GM12865 (cell line): ENCODE results near the gene PITPNM3.
A peak's percentile ranks its signal among the peaks of the same experiment; 100 is the strongest.

Experiments
- DNase-seq: peaks from one replicate; pipeline ENCODE4 v3.0.0; 2010; ENCODE audit warnings: low read depth
- H3K4me3 ChIP-seq: 2 replicates; pipeline ENCODE4 v1.5.1; 2011; ENCODE audit warnings: mild to moderate bottlenecking, low read depth, low read length, control low read depth
- CTCF ChIP-seq: IDR thresholded peaks from 2 replicates; pipeline ENCODE4 v1.5.1; 2011; ENCODE audit warnings: low read length, control low read depth, low read depth, inconsistent platforms; ENCODE audit not compliant: insufficient read depth; ENCODE audit errors: missing control alignments

PITPNM3 gene

GRCh38 chr17:6498356-6498755, 58.0 kb downstream of the PITPNM3 start:
- no peak overlapping the region for H3K4me3 ChIP-seq
- DNase-seq: no peak
- no peak for TF ChIP-seq CTCF

- no peak for TF ChIP-seq CTCF
- DNase-seq: no peak
- no peak overlapping the region for H3K4me3 ChIP-seq
Measured at GRCh38 chr17:6497496-6498221, 58.7 kb downstream of the PITPNM3 start.

- H3K4me3 ChIP-seq: no peak overlapping the region
- TF ChIP-seq CTCF: no peak
- DNase-seq: no peak
Measured at GRCh38 chr17:6496640-6497441, 59.5 kb downstream of the PITPNM3 start.

- no peak overlapping the region for H3K4me3 ChIP-seq
- TF ChIP-seq CTCF: no peak
- peak; percentile 28 for DNase-seq
Measured at GRCh38 chr17:6496116-6496481, 60.3 kb downstream of the PITPNM3 start.

GRCh38 chr17:6495450-6496115, 60.8 kb downstream of the PITPNM3 start:
- H3K4me3 ChIP-seq: no peak overlapping the region
- DNase-seq: no peak
- TF ChIP-seq CTCF: no peak

- TF ChIP-seq CTCF: no peak
- DNase-seq: no peak
- H3K4me3 ChIP-seq: no peak overlapping the region
Measured at GRCh38 chr17:6494239-6494941, 62.0 kb downstream of the PITPNM3 start.
